ENCODE measurements around the gene WFDC11. TPM values are rescaled to one million over a fixed set of nuclear protein-coding genes. Genes with fewer than 3 reads are reported as not detected.

WFDC11 gene
- total RNA-seq, 2 experiments from 2014 or later: not detected

- Histone ChIP-seq H3K4me2 (ENCODE audit: low read length) (no peak overlapping the region), H4K20me1 (ENCODE audit: insufficient read depth, low read length) (no peaks in the 10 kb centered on the region), H3K9me3 (ENCODE audit: low read length) (no peaks in the 10 kb centered on the region), H3K27ac (ENCODE audit: low read depth, low read length, poor library complexity, severe bottlenecking) (no peak overlapping the region), H3K4me3 (ENCODE audit: low read depth, low read length, poor library complexity, severe bottlenecking) (no peak overlapping the region), H3K79me2 (ENCODE audit: insufficient read depth, low read depth, low read length) (no peaks in the 10 kb centered on the region), H3K36me3 (ENCODE audit: insufficient read depth, low read length) (no peaks in the 10 kb centered on the region), H3K4me1 (ENCODE audit: insufficient read depth, low read length, poor library complexity, severe bottlenecking) (no peaks in the 10 kb centered on the region), H3K9me2 (ENCODE audit: insufficient read depth, low read length) (no peaks in the 10 kb centered on the region), H2AFZ (ENCODE audit: low read length) (no peak overlapping the region)
- BruUV-seq (replicated peaks): no TSS peak
- intact Hi-C loops (cut with micrococcal nuclease; ENCODE audit: unreplicated experiment): no loop called here
- no peak for DNase-seq (ENCODE audit: low spot score)
- TF ChIP-seq CTCF (conservative IDR thresholded peaks at IDR 0.05; ENCODE audit: low read length) (no peak), EZH2phosphoT487 (IDR thresholded peaks at IDR 0.05; ENCODE audit: borderline replicate concordance, low read depth, low read length) (no peak)
- ChIA-PET POLR2A (no interaction called here), CTCF (ENCODE audit: unreplicated experiment) (no interaction called here)
These were observed 43.5 kb downstream of the WFDC11 start for GRCh38 chr20:45626540-45626939.

- Histone ChIP-seq H3K27ac (ENCODE audit: low read depth, low read length, poor library complexity, severe bottlenecking) (no peak overlapping the region), H3K9me3 (ENCODE audit: low read length) (no peaks in the 10 kb centered on the region), H3K79me2 (ENCODE audit: insufficient read depth, low read depth, low read length) (no peaks in the 10 kb centered on the region), H2AFZ (ENCODE audit: low read length) (no peak overlapping the region), H3K9me2 (ENCODE audit: insufficient read depth, low read length) (no peaks in the 10 kb centered on the region), H4K20me1 (ENCODE audit: insufficient read depth, low read length) (no peaks in the 10 kb centered on the region), H3K36me3 (ENCODE audit: insufficient read depth, low read length) (no peaks in the 10 kb centered on the region), H3K4me3 (ENCODE audit: low read depth, low read length, poor library complexity, severe bottlenecking) (no peak overlapping the region), H3K4me1 (ENCODE audit: insufficient read depth, low read length, poor library complexity, severe bottlenecking) (no peaks in the 10 kb centered on the region), H3K4me2 (ENCODE audit: low read length) (no peak overlapping the region)
- no TSS peak for BruUV-seq (replicated peaks)
- CTCF ChIA-PET (ENCODE audit: unreplicated experiment): no interaction called here
- TF ChIP-seq EZH2phosphoT487 (IDR thresholded peaks at IDR 0.05; ENCODE audit: borderline replicate concordance, low read depth, low read length) (no peak), CTCF (conservative IDR thresholded peaks at IDR 0.05; ENCODE audit: low read length) (no peak)
- intact Hi-C loops (cut with micrococcal nuclease; ENCODE audit: unreplicated experiment): no loop called here
- POLR2A ChIA-PET: no interaction called here
- DNase-seq (ENCODE audit: low spot score): no peak
These were observed 48.4 kb downstream of the WFDC11 start for GRCh38 chr20:45621593-45621992.

- no TSS peak for BruUV-seq (replicated peaks)
- no peak overlapping the region for H2AFZ ChIP-seq (ENCODE audit: low read length)
- DNase-seq (ENCODE audit: low spot score): no peak
- H4K20me1 ChIP-seq (ENCODE audit: insufficient read depth, low read length): no peaks in the 10 kb centered on the region
- H3K4me1 ChIP-seq (ENCODE audit: insufficient read depth, low read length, poor library complexity, severe bottlenecking): no peaks in the 10 kb centered on the region
- H3K9me2 ChIP-seq (ENCODE audit: insufficient read depth, low read length): peaks cover 4% of the 10 kb centered on the region; the same call in 1 of the 2 replicates
- H3K79me2 ChIP-seq (ENCODE audit: insufficient read depth, low read depth, low read length): no peaks in the 10 kb centered on the region
- no peak overlapping the region for H3K4me2 ChIP-seq (ENCODE audit: low read length)
- no peak overlapping the region for H3K27ac ChIP-seq (ENCODE audit: low read depth, low read length, poor library complexity, severe bottlenecking)
- no peaks in the 10 kb centered on the region for H3K9me3 ChIP-seq (ENCODE audit: low read length)
- POLR2A ChIA-PET: no interaction called here
- intact Hi-C loops (cut with micrococcal nuclease; ENCODE audit: unreplicated experiment): no loop called here
- CTCF ChIA-PET (ENCODE audit: unreplicated experiment): no interaction called here
- no peaks in the 10 kb centered on the region for H3K36me3 ChIP-seq (ENCODE audit: insufficient read depth, low read length)
- TF ChIP-seq CTCF (conservative IDR thresholded peaks at IDR 0.05; ENCODE audit: low read length): no peak
- TF ChIP-seq EZH2phosphoT487 (IDR thresholded peaks at IDR 0.05; ENCODE audit: borderline replicate concordance, low read depth, low read length): no peak
- H3K4me3 ChIP-seq (ENCODE audit: low read depth, low read length, poor library complexity, severe bottlenecking): no peak overlapping the region
These were observed 52.4 kb downstream of the WFDC11 start for GRCh38 chr20:45617591-45617990.

All from OCI-LY7 (cell line).